Anterior cingulate cortex (tissue), 58 donors: ENCODE measurements around the gene ALDH3B2.
A peak's percentile ranks its signal among the peaks of the same experiment; 100 is the strongest.
"Not testable (repeated sequence)": the region's sequence is repeated elsewhere in the genome, so short reads cannot be mapped to it uniquely, and the experiment has no call there.

Experiments
- DNase-seq, 58 donors: peaks; one replicate each; lab custom pipeline; 2025; lab: John Stamatoyannopoulos, UW

ALDH3B2 gene

DNA sequence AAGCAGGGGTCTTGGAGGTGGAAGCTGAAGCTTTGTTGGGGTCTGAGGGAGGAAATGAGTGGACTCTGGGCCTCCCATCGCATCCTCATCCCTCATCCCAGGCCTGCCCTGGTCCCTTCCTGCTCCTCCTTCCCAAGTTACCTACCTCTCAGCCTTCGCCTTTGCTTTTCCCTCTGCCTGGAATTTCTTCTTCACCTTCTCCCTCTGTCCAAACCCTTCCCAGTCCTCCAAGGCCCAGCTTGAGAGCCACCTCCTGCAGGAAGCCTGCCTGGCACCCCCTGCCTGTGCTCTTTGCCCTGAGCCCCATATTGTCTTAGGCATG, 42.6 kb downstream of the ALDH3B2 start:
- no peak for DNase-seq

DNA sequence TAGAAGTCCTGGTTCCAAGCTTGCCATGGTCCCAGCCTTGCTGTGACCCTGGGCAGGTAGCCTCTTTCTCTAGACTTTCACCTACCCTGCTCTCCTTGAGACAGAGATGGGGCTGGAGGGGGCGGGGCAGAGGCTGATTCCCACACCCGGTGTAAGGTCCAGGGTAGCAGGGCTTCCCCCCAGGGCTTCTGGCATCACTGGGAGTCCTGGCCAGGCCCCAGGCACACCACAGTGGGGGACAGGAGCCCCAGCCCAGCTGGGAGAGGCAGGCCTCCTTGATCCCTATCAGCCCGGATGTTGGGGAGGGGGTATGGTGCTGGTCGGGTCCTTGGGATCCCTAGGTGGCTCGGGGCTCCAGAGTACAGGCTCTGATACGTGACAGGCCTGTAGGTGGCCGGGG, 43.0 kb downstream of the ALDH3B2 start:
- DNase-seq = no peak

DNA sequence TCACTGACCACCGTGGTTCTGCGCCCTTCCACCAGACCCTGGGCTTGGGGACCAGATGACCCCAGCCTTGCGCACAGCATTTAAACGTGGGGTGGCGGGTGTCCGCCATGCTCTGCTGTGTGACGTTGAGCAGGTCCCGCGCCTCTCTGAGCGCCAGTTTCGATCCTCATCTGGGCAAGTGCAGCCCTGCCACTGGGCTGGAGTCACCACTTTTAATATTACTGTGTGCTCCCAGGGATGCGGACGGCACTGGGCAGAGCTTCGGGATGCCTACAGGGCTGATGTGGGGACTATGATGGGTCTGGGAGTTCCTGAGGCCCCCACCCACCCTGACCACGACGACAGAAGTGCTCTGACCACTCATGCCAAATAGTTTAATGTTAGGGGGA, 43.5 kb downstream of the ALDH3B2 start:
- DNase-seq = no peak

DNA sequence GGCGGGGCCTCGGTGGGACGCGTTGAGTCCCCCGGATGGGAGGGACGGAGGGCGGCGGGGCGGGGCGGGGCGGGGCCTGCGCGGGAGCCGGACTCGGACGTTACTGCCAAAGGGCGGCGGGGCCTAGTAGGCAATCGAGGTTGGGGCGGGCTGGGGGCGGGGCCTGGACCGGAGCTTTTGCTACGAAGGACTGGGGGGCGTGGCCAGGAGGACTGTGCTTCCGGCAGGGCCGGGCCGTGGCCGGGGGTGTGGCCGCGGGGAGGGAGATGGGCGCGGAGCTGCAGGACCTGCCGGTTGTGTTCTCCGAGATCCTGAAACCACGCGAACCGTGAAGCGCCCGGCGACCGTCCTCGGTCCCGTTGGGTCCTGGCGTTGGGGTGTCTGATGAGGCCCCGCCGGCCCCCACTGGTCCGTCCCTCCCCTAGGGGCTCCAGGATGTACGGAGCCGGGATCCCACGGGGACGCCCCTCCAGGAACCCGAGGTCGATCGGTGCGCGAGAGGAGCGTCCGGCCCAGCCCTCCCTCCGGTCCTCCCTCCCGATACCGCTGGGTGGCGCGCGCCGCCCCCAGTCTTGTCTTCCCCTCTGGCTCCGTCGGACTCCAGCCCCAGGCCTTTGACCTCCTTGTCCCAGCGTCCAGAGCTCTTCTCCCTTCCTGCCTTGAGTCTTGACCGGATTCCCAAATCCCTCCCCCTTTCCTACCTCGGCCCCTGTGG, 44.0 kb downstream of the ALDH3B2 start:
- DNase-seq = peak; percentile 66 to 100 (median 96)

DNA sequence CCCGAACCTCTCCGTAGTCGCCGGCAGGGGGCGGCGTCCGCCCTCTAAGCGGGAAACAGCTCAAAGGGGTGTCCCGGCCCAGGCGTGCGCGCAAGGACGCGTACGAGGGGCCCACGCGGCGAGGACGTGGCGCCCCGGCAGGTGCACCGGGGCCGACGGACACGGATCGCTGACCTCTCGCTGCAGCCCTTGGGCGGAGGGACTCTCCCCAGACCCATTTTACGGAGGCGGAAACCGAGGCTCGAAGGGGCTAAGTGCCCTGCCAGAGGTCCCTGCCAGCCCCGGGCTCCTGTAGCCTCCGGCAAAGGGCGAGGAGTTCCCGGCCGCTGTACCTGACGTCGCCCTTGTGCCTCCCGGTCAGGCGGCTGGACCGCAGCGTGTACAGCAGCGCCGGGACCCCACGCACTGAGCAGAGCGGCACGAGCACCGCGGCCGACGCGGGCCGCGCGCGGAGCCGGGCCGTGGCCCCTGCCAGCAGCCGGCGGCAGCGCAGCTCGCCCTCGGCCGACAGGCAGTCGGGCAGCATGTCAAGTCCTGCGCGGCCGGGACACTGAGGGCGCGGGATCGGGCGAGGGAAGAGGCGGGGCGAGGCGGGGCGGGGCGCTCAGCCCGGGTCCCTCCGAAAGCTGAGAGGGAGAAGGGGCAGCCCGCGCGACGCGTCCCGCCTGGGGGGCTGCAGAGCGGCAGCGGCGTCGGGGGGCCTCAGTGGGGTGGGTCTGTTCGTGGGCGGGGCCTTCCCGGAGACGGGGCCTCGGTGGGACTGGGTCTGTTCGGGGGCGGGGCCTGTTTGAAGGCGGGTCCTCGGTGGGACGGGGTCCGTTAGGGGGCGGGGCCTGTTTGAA, 44.8 kb downstream of the ALDH3B2 start, which contains the start of gene NUDT8:
Gene NUDT8, minus strand, starts transcription at position 552 of the 842 bp plus-strand sequence. Its CDS starts 26 bp downstream, at position 526.
- DNase-seq = peak in 48 of 58 donors; percentile 12 to 87 (median 62)

DNA sequence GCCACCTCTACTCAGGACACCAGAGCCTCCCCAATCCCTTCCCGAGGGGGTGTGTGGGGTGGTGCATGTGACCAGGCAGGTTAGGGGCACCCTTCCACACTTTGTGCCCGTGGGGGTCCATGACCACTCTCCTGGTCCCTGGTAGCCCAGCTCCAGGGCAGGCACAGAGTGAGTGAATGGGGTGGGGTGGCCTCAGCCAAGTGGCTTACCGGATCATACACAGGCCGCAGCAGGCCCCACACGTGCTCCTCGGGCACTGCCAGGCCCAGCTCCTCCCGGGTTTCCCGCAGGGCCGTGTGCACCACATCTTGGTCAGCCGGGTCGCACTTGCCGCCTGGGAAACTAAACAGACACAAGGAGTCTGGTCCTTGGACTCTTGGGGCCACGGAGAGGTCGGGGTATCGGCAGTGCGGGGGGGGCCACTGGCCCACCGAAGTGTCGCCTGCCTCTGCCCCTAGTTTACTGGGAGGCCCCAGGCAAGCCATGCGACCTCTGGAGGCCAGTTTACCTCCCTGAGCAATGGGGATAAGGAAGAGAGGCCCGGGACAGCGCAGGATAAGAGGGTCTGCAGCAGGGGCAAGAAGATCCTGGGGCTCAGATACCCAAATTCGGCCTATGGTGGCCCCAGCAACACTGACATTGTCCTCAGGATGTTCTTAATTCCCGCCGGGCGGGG, 45.6 kb downstream of the ALDH3B2 start:
- DNase-seq = peak in 1 of 58 donors; percentile 57

DNA sequence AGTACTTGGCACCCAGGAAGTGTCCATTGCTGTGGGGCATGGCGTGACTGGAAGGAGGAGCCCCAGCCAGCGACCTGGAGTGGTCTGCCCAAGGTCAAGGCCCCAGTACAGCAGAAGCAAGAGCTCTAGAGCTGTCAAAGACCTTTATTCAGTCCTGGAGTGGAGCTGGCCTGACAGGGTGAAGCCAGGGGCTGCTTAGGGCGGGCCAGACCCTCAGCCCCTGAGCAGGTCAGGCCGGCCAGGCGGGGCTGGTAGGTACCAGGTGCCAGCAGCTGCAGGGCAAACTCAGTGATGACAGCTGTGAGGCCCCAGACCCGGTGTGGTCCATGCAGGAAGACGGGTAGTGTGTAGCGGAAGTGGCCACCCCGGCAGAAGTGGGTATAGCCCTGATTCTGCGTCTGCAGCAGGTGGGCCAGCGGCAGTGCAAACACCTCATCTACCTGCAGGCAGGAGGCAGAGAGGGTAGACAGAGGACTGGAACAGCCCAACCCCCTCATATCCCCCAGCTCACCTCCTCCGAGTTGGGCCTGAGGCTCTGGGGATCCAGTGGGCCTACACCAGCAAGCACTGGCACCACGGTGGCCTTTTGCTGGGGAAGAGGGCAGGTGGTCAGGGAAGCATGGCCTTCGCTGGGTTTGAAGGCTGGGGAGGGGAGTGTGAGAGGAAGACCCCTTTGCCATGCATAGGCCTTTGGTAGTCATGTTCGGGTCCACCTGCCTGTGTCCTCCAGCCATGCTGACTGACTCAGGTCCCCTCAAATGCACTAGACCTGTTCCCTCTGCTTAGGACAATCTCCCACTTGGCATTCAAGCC, 46.4 kb downstream of the ALDH3B2 start:
- DNase-seq = no peak

DNA sequence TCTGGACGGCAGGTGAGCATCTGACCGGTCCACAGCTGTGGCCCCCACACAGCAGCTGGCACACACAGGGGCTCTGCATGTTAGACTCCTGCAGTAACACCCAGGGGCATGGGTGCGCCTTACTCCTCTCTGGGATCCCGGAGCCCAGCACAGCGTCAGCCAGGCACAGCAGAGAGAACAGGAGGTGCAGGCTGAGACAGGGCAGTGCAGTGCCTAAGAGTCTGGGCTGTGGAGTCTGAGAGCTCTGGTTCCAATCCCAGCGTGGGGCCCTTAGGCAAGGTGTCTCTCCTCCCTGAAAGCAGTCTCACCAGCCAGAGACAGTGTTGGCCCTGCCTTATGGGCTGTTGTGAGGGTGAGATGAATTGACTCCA, 47.0 kb downstream of the ALDH3B2 start:
- DNase-seq = no peak

DNA sequence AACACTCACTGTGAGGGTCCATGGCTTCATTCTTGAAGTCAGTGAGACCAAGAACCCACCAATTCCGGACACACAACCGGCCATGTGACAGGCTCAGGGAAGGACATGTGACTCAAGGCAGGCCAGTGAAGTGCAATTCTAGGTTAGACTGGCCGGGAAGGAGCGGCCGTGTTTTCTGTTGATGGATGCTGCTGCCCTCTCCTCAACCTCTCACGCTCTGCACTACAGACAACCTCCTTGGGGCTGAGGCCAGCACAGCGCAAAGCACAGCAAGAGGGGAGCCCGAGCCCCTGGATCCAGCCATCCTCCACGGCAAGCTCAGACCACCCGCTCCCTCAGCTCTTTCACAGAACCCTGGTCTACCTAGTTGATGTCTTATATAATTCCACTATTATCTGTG, 47.5 kb downstream of the ALDH3B2 start:
- DNase-seq = no peak

DNA sequence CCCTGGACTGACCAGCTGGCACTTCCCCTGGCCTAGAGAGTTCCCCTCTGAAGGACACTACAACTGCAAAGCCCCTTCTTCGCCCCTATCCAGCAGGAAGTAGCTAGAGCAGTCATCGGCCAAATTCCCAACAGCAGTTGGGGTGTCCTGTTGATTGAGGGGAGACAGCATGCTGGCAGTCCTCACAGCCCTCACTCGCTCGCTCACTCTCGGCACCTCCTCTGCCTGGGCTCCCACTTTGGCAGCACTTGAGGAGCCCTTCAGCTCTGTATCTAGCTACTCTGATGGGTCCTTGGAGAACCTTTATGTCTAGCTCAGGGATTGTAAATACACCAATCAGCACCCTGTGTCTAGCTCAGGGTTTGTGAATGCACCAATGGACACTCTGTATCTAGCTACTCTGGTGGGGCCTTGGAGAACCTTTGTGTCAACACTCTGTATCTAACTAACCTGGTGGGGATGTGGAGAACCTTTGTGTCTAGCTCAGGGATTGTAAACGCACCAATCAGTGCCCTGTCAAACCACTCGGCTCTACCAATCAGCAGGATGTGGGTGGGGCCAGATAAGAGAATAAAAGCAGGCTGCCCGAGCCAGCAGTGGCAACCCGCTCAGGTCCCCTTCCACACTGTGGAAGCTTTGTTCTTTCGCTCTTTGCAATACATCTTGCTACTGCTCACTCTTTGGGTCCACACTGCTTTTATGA, 48.1 kb downstream of the ALDH3B2 start:
- not testable (repeated sequence) for DNase-seq

DNA sequence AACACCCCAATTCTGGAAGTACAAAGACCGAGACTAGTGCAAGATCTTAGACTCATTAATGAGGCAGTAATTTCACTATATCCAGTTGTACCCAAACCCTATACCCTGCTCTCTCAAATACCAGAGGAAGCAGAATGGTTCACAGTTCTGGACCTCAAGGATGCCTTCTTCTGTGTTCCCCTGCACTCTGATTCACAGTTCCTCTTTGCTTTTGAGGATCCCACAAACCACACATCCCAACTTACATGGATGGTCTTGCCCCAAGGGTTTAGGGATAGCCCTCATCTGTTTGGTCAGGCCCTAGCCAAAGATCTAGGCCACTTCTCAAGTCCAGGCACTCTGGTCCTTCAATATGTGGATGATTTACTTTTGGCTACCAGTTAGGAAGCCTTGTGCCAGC, 50.6 kb downstream of the ALDH3B2 start:
- DNase-seq = not testable (repeated sequence)

DNA sequence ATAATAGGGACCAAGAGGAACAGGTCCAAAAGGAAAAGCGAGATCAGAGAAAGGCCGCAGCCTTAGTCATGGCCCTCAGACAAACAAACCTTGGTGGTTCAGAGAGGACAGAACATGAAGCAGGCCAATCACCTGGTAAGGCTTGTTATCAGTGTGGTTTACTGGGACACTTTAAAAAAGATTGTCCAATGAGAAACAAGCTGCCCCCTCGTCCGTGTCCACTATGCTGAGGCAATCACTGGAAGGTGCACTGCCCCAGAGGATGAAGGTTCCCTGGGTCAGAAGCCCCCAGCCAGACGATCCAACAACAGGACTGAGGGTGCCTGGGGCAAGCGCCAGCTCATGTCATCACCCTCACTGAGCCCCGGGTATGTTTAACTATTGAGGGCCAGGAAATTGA, 51.5 kb downstream of the ALDH3B2 start:
- not testable (repeated sequence) for DNase-seq

DNA sequence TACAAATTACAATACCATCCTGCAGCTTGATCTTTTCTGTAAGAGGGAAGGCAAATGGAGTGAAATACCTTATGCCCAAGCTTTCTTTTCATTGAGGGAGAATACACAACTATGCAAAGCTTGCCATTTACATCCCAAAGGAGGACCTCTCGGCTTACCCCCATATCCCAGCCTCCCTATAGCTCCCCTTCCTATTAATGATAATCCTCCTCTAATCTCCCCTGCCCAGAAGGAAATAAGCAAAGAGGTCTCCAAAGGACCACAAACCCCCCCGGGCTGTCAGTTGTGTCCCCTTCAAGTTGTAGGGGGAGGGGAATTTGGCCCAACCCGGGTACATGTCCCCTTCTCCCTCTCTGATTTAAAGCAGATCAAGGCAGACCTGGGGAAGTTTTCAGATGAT, 52.5 kb downstream of the ALDH3B2 start:
- not testable (repeated sequence) for DNase-seq

DNA sequence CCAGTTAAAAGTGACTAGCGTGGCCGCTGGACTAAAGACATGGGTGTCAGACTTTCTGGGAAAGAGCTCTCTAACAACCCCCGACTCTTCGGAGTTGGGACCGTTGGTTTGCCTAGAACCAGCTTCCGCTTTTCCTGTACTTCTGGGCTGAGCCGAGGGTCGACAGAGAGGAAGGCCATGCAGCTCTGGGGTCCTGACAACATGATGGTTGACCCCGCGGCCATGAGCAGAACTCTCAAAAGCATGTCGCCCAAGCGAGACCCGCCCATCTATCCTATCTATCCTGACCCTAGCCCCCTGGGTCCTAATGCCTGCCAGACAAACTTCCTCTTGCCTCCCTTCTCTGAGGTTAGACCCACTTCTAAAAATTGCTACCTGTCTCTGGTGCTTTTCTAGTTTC, 53.8 kb downstream of the ALDH3B2 start:
- DNase-seq = not testable (repeated sequence)

DNA sequence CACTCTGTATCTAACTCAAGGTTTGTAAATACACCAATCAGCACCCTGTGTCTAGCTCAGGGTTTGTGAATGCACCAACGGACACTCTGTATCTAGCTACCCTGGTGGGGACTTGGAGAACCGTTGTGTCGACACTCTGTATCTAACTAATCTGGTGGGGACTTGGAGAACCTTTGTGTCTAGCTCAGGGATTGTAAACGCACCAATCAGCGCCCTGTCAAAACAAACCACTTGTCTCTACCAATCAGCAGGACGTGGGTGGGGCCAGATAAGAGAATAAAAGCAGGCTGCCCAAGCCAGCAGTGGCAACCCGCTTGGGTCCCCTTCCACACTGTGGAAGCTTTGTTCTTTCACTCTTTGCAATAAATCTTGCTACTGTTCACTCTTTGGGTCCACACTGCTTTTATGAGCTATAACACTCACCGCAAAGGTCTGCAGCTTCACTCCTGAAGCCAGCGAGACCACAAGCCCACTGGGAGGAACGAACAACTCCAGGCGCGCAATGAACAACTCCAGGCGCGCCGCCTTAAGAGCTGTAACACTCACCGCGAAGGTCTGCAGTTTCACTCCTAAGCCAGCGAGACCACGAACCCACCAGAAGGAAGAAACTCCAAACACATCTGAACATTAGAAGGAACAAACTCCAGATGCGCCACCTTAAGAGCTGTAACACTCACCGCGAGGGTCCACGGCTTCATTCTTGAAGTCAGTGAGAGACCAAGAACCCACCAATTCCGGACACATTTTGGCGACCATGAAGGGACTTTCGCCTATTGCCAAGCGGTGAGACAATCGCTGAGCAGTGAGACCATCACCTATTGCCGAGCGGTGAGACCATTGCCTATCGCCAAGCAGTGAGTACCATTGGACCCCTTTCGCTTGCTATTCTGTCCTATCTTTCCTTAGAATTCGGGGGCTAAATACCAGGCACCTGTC, 54.5 kb downstream of the ALDH3B2 start:
- not testable (repeated sequence) for DNase-seq

DNA sequence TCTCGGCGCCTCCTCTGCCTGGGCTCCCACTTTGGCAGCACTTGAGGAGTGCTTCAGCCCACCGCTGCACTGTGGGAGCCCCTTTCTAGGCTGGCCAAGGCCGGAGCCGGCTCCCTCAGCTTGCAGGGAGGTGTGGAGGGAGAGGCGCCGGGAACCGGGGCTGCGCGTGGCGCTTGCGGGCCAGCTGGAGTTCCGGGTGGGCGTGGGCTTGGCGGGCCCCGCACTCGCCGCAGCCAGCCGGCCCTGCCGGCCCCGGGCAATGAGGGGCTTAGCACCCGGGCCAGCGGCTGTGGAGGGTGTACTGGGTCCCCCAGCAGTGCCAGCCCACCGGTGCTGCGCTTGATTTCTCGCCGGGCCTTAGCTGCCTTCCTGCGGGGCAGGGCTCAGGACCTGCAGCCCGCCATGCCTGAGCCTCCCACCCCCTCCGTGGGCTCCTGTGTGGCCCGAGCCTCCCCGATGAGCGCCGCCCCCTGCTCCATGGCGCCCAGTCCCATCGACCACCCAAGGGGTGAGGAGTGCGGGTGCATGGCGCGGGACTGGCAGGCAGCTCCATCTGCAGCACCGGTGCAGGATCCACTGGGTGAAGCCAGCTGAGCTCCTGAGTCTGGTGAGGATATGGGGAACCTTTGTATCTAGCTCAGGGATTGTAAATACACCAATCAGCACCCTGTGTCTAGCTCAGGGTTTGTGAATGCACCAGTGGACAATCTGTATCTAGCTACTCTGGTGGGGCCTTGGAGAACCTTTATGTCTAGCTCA, 55.3 kb downstream of the ALDH3B2 start:
- DNase-seq = not testable (repeated sequence)

DNA sequence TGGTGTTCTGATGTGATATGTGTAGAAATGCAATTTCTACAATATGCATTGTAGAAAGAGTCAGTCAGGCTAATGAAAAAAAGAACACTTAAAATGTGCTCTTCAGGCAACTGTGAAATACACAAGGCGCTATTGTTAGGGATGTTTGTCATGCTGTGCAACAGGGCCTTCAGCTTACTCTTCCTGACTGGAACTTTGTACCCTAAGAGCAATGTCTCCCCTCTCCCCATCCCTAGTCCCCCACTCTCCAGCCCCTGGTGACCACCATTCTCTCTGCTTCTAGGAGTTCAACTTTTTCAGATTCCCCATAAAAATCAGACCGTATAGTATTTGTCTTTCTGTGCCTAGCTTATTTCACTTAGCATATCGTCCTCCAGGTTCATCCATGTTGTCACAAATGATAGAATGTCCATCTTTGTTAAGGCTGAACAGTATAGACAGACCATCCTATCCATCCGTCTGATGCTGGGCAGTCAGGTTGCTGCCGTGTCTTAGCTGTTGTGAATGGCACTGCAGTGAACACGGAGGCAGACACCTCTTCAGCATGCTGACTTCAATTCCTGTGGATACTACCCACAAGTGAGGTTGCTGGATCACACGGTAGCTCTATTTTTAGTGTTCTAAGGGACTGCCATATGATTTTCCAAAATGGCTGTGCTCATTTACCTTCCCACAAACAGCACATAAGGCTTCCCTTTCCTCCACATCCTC, 57.0 kb downstream of the ALDH3B2 start:
- no peak for DNase-seq
